B cell (primary cell): Measurements from ENCODE around the gene ATP5PB. TPM values are rescaled to one million over a fixed set of nuclear protein-coding genes. Genes with fewer than 3 reads are reported as not detected.

Experiments
- ATAC-seq: fragments of 200-7000 bp; cut with Tn5 transposase; one replicate; pipeline ENCODE4 v1.10.0; 2021; ENCODE audit warnings: low read depth, mild to moderate bottlenecking, moderate number of reproducible peaks, moderate library complexity
- CTCF ChIA-PET: fragments of 350-600 bp; sonication (Branson Sonifier 250); formaldehyde crosslinking; loops from one replicate; lab custom pipeline; 2021; ENCODE audit warnings: antibody characterized with exemption, inconsistent platforms; lab: Charles Lee
- POLR2A ChIA-PET: fragments of 350-600 bp; sonication (Branson Sonifier 250); formaldehyde crosslinking; loops from one replicate; lab custom pipeline; 2021; ENCODE audit warnings: antibody characterized with exemption; lab: Charles Lee
- DNase-seq: peaks from one replicate; pipeline ENCODE4 v3.0.0; 2013
- H2AFZ ChIP-seq: 2 replicates; pipeline ENCODE4 v1.6.1; 2012; ENCODE audit warnings: mild to moderate bottlenecking, low read depth, low read length; ENCODE audit not compliant: insufficient read depth, poor library complexity, severe bottlenecking
- H3K27ac ChIP-seq, 2 donors: 1 replicate in 1 of 2; 2 replicates in 1 of 2; pipeline ENCODE4 v1.5.1; 2012 to 2013; ENCODE audit warnings: low read length in 2 of 2, mild to moderate bottlenecking in 2 of 2, moderate library complexity in 1 of 2
- H3K27me3 ChIP-seq, 4 experiments: fragments of 200-600 bp in 1 of 4; sonication (generic) in 1 of 4; replicated peaks in 1 of 4; 1 replicate in 2 of 4; 2 replicates in 2 of 4; pipeline versions ENCODE4 v1.6.1 to v1.7.0; 2013 to 2016; ENCODE audit warnings: low read length in 3 of 4, mild to moderate bottlenecking in 2 of 4, mixed read lengths in 1 of 4, moderate library complexity in 1 of 4; ENCODE audit not compliant: insufficient read depth in 4 of 4, control insufficient read depth in 3 of 4; ENCODE audit errors: control extremely low read depth in 1 of 4
- H3K36me3 ChIP-seq, 2 experiments: replicated peaks in 1 of 2; 1 replicate in 1 of 2; 2 replicates in 1 of 2; pipeline versions ENCODE4 v1.6.1 to v1.7.1; 2013; ENCODE audit warnings: low read length in 1 of 2; ENCODE audit not compliant: insufficient read depth in 2 of 2, control insufficient read depth in 1 of 2; ENCODE audit errors: control extremely low read depth in 1 of 2, extremely low read depth in 1 of 2
- H3K4me1 ChIP-seq, 2 donors: fragments of 200-600 bp in 1 of 2; sonication (generic) in 1 of 2; 1 replicate in 1 of 2; 2 replicates in 1 of 2; pipeline versions ENCODE4 v1.5.1 to v1.6.1; 2013 to 2017; ENCODE audit warnings: low read length in 2 of 2; ENCODE audit not compliant: control insufficient read depth in 2 of 2, insufficient read depth in 2 of 2
- H3K4me2 ChIP-seq: replicated peaks from 2 replicates; pipeline ENCODE3; 2012; ENCODE audit warnings: mild to moderate bottlenecking, low read depth, low read length; ENCODE audit not compliant: poor library complexity, severe bottlenecking
- H3K4me3 ChIP-seq, 5 experiments: fragments of 200-600 bp in 1 of 5; sonication (generic) in 1 of 5; 1 replicate in 3 of 5; 2 replicates in 2 of 5; pipeline versions ENCODE4 v1.5.1 to v1.7.0; 2011 to 2016; ENCODE audit warnings: low read length in 4 of 5, mild to moderate bottlenecking in 4 of 5, low read depth in 2 of 5, control low read depth in 1 of 5, moderate library complexity in 1 of 5; ENCODE audit not compliant: insufficient read depth in 1 of 5; ENCODE audit errors: control extremely low read depth in 1 of 5, extremely low read depth in 1 of 5
- H3K79me2 ChIP-seq: fragments of 200-600 bp; sonication (generic); one replicate; pipeline ENCODE4 v1.6.0; 2016; ENCODE audit warnings: low read length; ENCODE audit not compliant: control insufficient read depth, insufficient read depth
- H3K9ac ChIP-seq: fragments of 200-600 bp; sonication (generic); 2 replicates; pipeline ENCODE4 v1.6.1; 2017; ENCODE audit warnings: mild to moderate bottlenecking, low read length, moderate library complexity
- H3K9me3 ChIP-seq, 3 donors: one replicate each; pipeline versions ENCODE4 v1.6.1 to v1.7.1; 2013; ENCODE audit warnings: low read length in 2 of 3; ENCODE audit not compliant: control insufficient read depth in 2 of 3, insufficient read depth in 1 of 3; ENCODE audit errors: control extremely low read depth in 1 of 3
- H4K20me1 ChIP-seq: 2 replicates; pipeline ENCODE4 v1.6.0; 2012; ENCODE audit warnings: mild to moderate bottlenecking, low read length; ENCODE audit not compliant: insufficient read depth, control insufficient read depth, poor library complexity, severe bottlenecking
- H3K27ac Mint-ChIP-seq: one replicate; pipeline ENCODE4 v1.8.0; 2021; ENCODE audit warnings: mixed read lengths
- H3K27me3 Mint-ChIP-seq: one replicate; pipeline ENCODE4 v1.8.0; 2021; ENCODE audit warnings: mixed read lengths
- H3K4me1 Mint-ChIP-seq: one replicate; pipeline ENCODE4 v1.8.0; 2021; ENCODE audit warnings: mixed read lengths
- H3K4me3 Mint-ChIP-seq: one replicate; pipeline ENCODE4 v1.8.0; 2021; ENCODE audit warnings: mixed read lengths
- H3K9me3 Mint-ChIP-seq: one replicate; pipeline ENCODE4 v1.8.0; 2022; ENCODE audit warnings: mixed read lengths; ENCODE audit not compliant: insufficient read depth
- EZH2 ChIP-seq: IDR thresholded peaks from 2 replicates; pipeline ENCODE4 v1.6.1; 2012; ENCODE audit warnings: borderline replicate concordance, low read depth, mild to moderate bottlenecking, moderate library complexity, low read length; ENCODE audit not compliant: insufficient read depth, poor library complexity, severe bottlenecking
- WGBS: methylation state at CpG from one replicate; pipeline ENCODE4 v1.1.5; 2013; ENCODE audit warnings: missing lambda C conversion rate; ENCODE audit not compliant: insufficient coverage; 5-methylcytosine and 5-hydroxymethylcytosine counted together
- intact Hi-C: fragments of 100-400 bp; cut with micrococcal nuclease; formaldehyde crosslinking; loops from one replicate; pipeline ENCODE4 v1.10.0; 2022
- polyA plus RNA-seq: library from polyadenylated mRNA; depleted of rRNA; stranded (reverse); fragments of >200 nt; gene quantifications from 2 replicates; pipeline ENCODE4 v1.2.3, GENCODE V29; 2012
- total RNA-seq, 2 donors: library from RNA; stranded (reverse); fragments of 120-200 nt in 1 of 2; gene quantifications; 1 replicate in 1 of 2; 2 replicates in 1 of 2; pipeline versions ENCODE4 v1.2.3 to v1.2.4, GENCODE V29; 2013 to 2022
- TF ChIP-seq, protein P1 (sequence below): fragments of 200-600 bp; IDR thresholded peaks from one replicate; pipeline ENCODE4 v1.8.0; 2022; ENCODE audit warnings: antibody characterized with exemption, mild to moderate bottlenecking

The ATP5PB gene
- total and polyA plus RNA-seq, 2 donors (not counting 1 experiment from before 2014, with no cell fraction given) = 81.2 to 110 TPM

DNA sequence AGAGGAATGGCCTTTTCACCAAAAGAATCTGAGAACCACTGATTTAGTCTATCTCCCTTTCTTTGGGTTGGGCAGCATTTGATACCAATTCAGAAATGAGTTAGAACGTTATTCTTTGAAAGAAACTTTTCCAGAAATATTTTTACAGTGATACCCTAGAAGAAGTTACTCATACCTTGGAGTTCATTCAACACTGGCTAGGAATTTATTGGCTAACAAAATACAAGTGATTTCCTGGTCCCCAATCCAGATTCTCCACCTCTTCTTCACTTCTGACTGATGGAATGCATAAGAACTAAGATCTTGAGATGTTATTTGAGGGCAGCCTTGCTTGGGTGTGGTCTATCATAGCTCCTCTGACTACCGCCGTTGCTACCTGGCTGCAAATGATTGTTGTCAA, 33.9 kb downstream of the ATP5PB start:
- DNase-seq = no peak
- H3K27ac ChIP-seq = no peak overlapping the region
- H3K36me3 ChIP-seq = peaks cover 0 to 8% of the 10 kb centered on the region in 2 experiments
- H3K4me1 ChIP-seq = peaks cover 22 to 27% of the 10 kb centered on the region in 2 donors
- Mint-ChIP-seq H3K9me3 (no peaks in the 10 kb centered on the region), H3K4me1 (peaks cover 30% of the 10 kb centered on the region), H3K27ac (no peak overlapping the region), H3K27me3 (no peaks in the 10 kb centered on the region), H3K4me3 (no peak overlapping the region)
- no peaks in the 10 kb centered on the region for H3K9me3 ChIP-seq
- no peak overlapping the region for H3K4me3 ChIP-seq
- H2AFZ ChIP-seq = no peak overlapping the region
- ATAC-seq = no peak
- H3K79me2 ChIP-seq = peaks cover 3% of the 10 kb centered on the region
- H3K4me2 ChIP-seq = no peak overlapping the region
- 60% methylated on average over 1 of the region's 3 CpGs for WGBS
- TF ChIP-seq, protein P1, sequence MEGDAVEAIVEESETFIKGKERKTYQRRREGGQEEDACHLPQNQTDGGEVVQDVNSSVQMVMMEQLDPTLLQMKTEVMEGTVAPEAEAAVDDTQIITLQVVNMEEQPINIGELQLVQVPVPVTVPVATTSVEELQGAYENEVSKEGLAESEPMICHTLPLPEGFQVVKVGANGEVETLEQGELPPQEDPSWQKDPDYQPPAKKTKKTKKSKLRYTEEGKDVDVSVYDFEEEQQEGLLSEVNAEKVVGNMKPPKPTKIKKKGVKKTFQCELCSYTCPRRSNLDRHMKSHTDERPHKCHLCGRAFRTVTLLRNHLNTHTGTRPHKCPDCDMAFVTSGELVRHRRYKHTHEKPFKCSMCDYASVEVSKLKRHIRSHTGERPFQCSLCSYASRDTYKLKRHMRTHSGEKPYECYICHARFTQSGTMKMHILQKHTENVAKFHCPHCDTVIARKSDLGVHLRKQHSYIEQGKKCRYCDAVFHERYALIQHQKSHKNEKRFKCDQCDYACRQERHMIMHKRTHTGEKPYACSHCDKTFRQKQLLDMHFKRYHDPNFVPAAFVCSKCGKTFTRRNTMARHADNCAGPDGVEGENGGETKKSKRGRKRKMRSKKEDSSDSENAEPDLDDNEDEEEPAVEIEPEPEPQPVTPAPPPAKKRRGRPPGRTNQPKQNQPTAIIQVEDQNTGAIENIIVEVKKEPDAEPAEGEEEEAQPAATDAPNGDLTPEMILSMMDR = no peak
- no peak for TF ChIP-seq EZH2
- intact Hi-C loops = no loop called here
- H4K20me1 ChIP-seq = no peaks in the 10 kb centered on the region
- ChIA-PET POLR2A (interaction anchor here (1.8 kb wide), 1 partner anchor 25 kb away, joined by 5 read pairs; no protein-coding TSS in a partner anchor), CTCF (interaction anchor here (1.4 to 14.7 kb wide), 7 partner anchors 14 to 284 kb away, joined by 5 to 276 read pairs (median 13); partner anchors contain the start of genes ADORA3 and TMIGD3)
- no peaks in the 10 kb centered on the region for H3K27me3 ChIP-seq
- no peak overlapping the region for H3K9ac ChIP-seq

DNA sequence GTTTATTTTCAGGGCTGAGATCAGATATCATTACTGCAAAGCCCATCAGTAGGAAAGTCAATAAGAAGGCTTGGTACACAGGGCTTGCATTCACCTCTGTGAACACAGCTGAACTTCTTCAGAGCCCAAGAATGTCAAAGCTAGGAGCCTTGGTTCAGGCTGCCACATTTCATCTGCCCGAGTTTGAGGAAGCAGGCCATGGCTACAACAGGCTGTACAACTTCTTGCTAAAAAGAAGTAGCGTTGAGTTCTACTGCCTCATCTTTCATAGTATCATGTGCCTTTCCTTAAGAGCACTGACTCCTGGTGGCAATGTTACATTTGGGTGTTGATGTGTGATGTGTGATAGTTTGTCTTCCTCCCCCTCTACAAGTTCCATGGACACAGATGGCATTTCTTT, 34.6 kb downstream of the ATP5PB start:
- Histone ChIP-seq H3K4me1 (peaks cover 18 to 22% of the 10 kb centered on the region in 2 donors), H4K20me1 (no peaks in the 10 kb centered on the region), H3K9me3 (no peaks in the 10 kb centered on the region), H2AFZ (no peak overlapping the region), H3K79me2 (no peaks in the 10 kb centered on the region), H3K27me3 (no peaks in the 10 kb centered on the region), H3K36me3 (peaks cover 0 to 1% of the 10 kb centered on the region in 2 experiments), H3K4me2 (no peak overlapping the region), H3K27ac (no peak overlapping the region), H3K9ac (no peak overlapping the region), H3K4me3 (no peak overlapping the region)
- Mint-ChIP-seq H3K9me3 (no peaks in the 10 kb centered on the region), H3K27ac (no peak overlapping the region), H3K27me3 (no peaks in the 10 kb centered on the region), H3K4me1 (peaks cover 23% of the 10 kb centered on the region), H3K4me3 (no peak overlapping the region)
- ChIA-PET CTCF (interaction anchor here (0.7 to 14.7 kb wide), 5 partner anchors 9 to 284 kb away, joined by 3 to 276 read pairs (median 32); partner anchors contain the start of genes ADORA3 and TMIGD3), POLR2A (no interaction called here)
- DNase-seq (no peak), ATAC-seq (no peak)
- no peak for TF ChIP-seq EZH2
- TF ChIP-seq, protein P1 = no peak
- intact Hi-C loops = no loop called here
- 71% methylated on average over 1 of the region's 2 CpGs for WGBS
